Kidney epithelial cell (primary cell): ENCODE measurements around the gene FLT1. TPM values are rescaled to one million over a fixed set of nuclear protein-coding genes. Genes with fewer than 3 reads are reported as not detected.

Experiments
- DNase-seq: peaks from one replicate; pipeline ENCODE4 v3.0.0-alpha.2; 2010; ENCODE audit warnings: low read depth
- H3K27me3 ChIP-seq: 2 replicates; pipeline ENCODE4 v1.6.0; 2011; ENCODE audit warnings: low read length; ENCODE audit not compliant: control insufficient read depth, insufficient read depth
- H3K36me3 ChIP-seq: 2 replicates; pipeline ENCODE4 v1.5.1; 2011; ENCODE audit warnings: low read length; ENCODE audit not compliant: control insufficient read depth, insufficient read depth
- H3K4me3 ChIP-seq: 2 replicates; pipeline ENCODE4 v1.5.1; 2011; ENCODE audit warnings: low read depth, mild to moderate bottlenecking, control low read depth, low read length
- CTCF ChIP-seq: IDR thresholded peaks from 2 replicates; pipeline ENCODE4 v1.5.1; 2011; ENCODE audit warnings: mild to moderate bottlenecking, moderate library complexity, low read length, control low read depth, inconsistent platforms; ENCODE audit not compliant: insufficient read depth, poor library complexity, severe bottlenecking
- total RNA-seq: library from RNA; depleted of rRNA; stranded (reverse); fragments of >200 nt; gene quantifications from 2 replicates; pipeline ENCODE4 v1.2.3, GENCODE V29; 2015

FLT1 gene
- total RNA-seq, 1 donor from 2014 or later, result 0.96 TPM

- no peak for DNase-seq
- Histone ChIP-seq H3K27me3 (no peaks in the 10 kb centered on the region), H3K36me3 (no peaks in the 10 kb centered on the region), H3K4me3 (no peak overlapping the region)
- no peak for TF ChIP-seq CTCF
These were observed 44.8 kb upstream of the FLT1 start for GRCh38 chr13:28539625-28540286.

- DNase-seq, result no peak
- TF ChIP-seq CTCF, result no peak
- no peaks in the 10 kb centered on the region for H3K36me3 ChIP-seq
These were observed 44.0 kb upstream of the FLT1 start for GRCh38 chr13:28538932-28539331.

DNA sequence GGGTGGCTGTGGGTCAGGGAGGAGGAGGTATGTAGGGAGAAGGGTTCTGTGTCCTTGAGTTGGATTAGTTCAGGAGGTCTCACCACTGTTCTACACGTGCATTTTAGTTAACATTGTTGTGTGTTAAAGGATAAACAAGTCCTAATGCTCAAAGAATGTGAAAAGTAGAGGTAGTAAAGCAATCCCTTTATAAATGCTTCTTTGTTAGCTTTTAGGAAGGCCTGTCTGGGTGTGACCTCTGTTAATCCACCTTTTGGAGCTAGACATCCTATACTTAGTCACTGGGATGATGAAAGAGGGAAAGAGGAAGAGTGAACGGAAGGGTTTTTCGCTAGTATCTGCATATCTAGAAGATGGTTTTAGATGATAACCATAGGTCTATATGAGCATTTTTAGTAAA, 42.2 kb upstream of the FLT1 start:
- TF ChIP-seq CTCF, result no peak
- peaks cover 16% of the 10 kb centered on the region for H3K27me3 ChIP-seq
- H3K36me3 ChIP-seq, result no peaks in the 10 kb centered on the region
- H3K4me3 ChIP-seq, result no peak overlapping the region
- DNase-seq, result no peak

More at GRCh38 chr13:28538932-28539331, 44.0 kb upstream of the FLT1 start:
- H3K4me3 ChIP-seq, result no peak overlapping the region
- H3K27me3 ChIP-seq, result peaks cover 3% of the 10 kb centered on the region

DNA sequence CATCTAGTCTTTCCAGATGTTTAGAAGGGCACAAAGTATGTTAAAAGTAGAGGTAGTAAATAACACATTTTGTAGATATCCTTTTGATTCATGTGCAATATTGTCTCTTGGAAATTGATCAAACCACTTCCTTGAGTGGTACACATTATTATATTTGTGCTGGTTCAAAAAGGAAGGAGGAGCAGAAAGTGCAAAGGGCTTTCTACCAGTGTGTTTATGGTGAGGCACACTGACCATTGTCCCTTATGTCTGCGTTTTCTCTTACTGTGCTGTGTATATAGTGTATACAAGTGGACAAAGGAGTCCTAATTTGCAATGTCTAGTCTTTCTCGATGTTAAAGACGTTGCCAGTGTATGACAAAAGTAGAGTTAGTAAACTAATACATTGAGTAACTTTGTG, 41.4 kb upstream of the FLT1 start:
- H3K4me3 ChIP-seq, result no peak overlapping the region
- H3K36me3 ChIP-seq, result no peaks in the 10 kb centered on the region
- DNase-seq, result no peak
- H3K27me3 ChIP-seq, result peaks cover 24% of the 10 kb centered on the region
- no peak for TF ChIP-seq CTCF

- Histone ChIP-seq H3K27me3 (peaks cover 30% of the 10 kb centered on the region), H3K4me3 (no peak overlapping the region)
These were observed 40.8 kb upstream of the FLT1 start for GRCh38 chr13:28535734-28536133.

More at GRCh38 chr13:28535734-28536133, 40.8 kb upstream of the FLT1 start:
- H3K36me3 ChIP-seq, result no peaks in the 10 kb centered on the region
- no peak for TF ChIP-seq CTCF
- no peak for DNase-seq
